Naive thymus-derived CD4-positive, alpha-beta T cell (primary cell): ENCODE results near the gene MYLIP. TPM values are rescaled to one million over a fixed set of nuclear protein-coding genes. Genes with fewer than 3 reads are reported as not detected.

Experiments used
- ATAC-seq: fragments of 150-1000 bp; cut with Tn5 transposase; 2 replicates; pipeline ENCODE4 v1.10.0; 2021; ENCODE audit warnings: mild to moderate bottlenecking, moderate library complexity
- CTCF ChIA-PET: fragments of 350-600 bp; sonication (Branson Sonifier 250); formaldehyde crosslinking; loops from one replicate; lab custom pipeline; 2021; ENCODE audit warnings: antibody characterized with exemption; lab: Charles Lee
- POLR2A ChIA-PET: fragments of 350-600 bp; sonication (Branson Sonifier 250); formaldehyde crosslinking; loops from one replicate; lab custom pipeline; 2021; ENCODE audit warnings: antibody characterized with exemption, inconsistent platforms; lab: Charles Lee
- DNase-seq, 9 donors: peaks; one replicate each; pipeline versions ENCODE4 v3.0.0 to v3.0.0-alpha.2; 2020 to 2022; ENCODE audit warnings: mixed read lengths in 1 of 9
- H3K27ac ChIP-seq: one replicate; pipeline ENCODE4 v1.7.0; 2013; ENCODE audit warnings: mild to moderate bottlenecking, low read depth, low read length, moderate library complexity
- H3K27me3 ChIP-seq, 2 donors: one replicate each; pipeline ENCODE4 v1.7.0; 2013; ENCODE audit warnings: low read length in 2 of 2, mild to moderate bottlenecking in 2 of 2, moderate library complexity in 2 of 2; ENCODE audit not compliant: control insufficient read depth in 2 of 2, insufficient read depth in 2 of 2
- H3K36me3 ChIP-seq, 3 experiments: 1 replicate in 2 of 3; 2 replicates in 1 of 3; pipeline ENCODE4 v1.7.0; 2013; ENCODE audit warnings: low read length in 3 of 3, mild to moderate bottlenecking in 3 of 3, moderate library complexity in 1 of 3; ENCODE audit not compliant: insufficient read depth in 3 of 3, control insufficient read depth in 2 of 3
- H3K4me1 ChIP-seq, 2 donors: one replicate each; pipeline ENCODE4 v1.7.0; 2013; ENCODE audit warnings: low read length in 2 of 2, mild to moderate bottlenecking in 2 of 2, moderate library complexity in 1 of 2; ENCODE audit not compliant: control insufficient read depth in 2 of 2, insufficient read depth in 2 of 2
- H3K4me3 ChIP-seq: 2 replicates; pipeline ENCODE4 v1.7.0; 2013; ENCODE audit warnings: mild to moderate bottlenecking, low read length
- H3K9me3 ChIP-seq, 3 experiments: 1 replicate in 2 of 3; 2 replicates in 1 of 3; pipeline ENCODE4 v1.7.0; 2013; ENCODE audit warnings: low read length in 3 of 3; ENCODE audit not compliant: control insufficient read depth in 2 of 3
- H3K27ac Mint-ChIP-seq, 9 donors: one replicate each; pipeline ENCODE4 v1.8.0; 2020 to 2022; ENCODE audit warnings: mixed read lengths in 9 of 9, mild to moderate bottlenecking in 8 of 9, moderate library complexity in 5 of 9, inconsistent platforms in 2 of 9
- H3K27me3 Mint-ChIP-seq, 5 donors: one replicate each; pipeline ENCODE4 v1.8.0; 2021 to 2022; ENCODE audit warnings: mixed read lengths in 5 of 5, mild to moderate bottlenecking in 1 of 5
- H3K36me3 Mint-ChIP-seq, 5 donors: one replicate each; pipeline ENCODE4 v1.8.0; 2020 to 2022; ENCODE audit warnings: mixed read lengths in 5 of 5, mild to moderate bottlenecking in 3 of 5, inconsistent platforms in 1 of 5
- H3K4me1 Mint-ChIP-seq, 7 donors: one replicate each; pipeline ENCODE4 v1.8.0; 2020 to 2022; ENCODE audit warnings: mixed read lengths in 7 of 7, mild to moderate bottlenecking in 3 of 7, inconsistent platforms in 1 of 7
- H3K4me3 Mint-ChIP-seq, 10 donors: one replicate each; pipeline ENCODE4 v1.8.0; 2020 to 2022; ENCODE audit warnings: mild to moderate bottlenecking in 10 of 10, mixed read lengths in 10 of 10, moderate library complexity in 6 of 10, inconsistent platforms in 2 of 10
- H3K9me3 Mint-ChIP-seq, 11 donors: one replicate each; pipeline ENCODE4 v1.8.0; 2020 to 2022; ENCODE audit warnings: mixed read lengths in 11 of 11, mild to moderate bottlenecking in 4 of 11, inconsistent platforms in 1 of 11, moderate library complexity in 1 of 11
- intact Hi-C, 2 donors: fragments of 100-400 bp; cut with micrococcal nuclease; formaldehyde crosslinking; loops; one replicate each; pipeline ENCODE4 v1.15.1; 2023
- polyA plus RNA-seq, 2 donors: library from polyadenylated mRNA; unstranded; fragments of 300-500 nt; fragmentation: Illumina TruSeq; gene quantifications; one replicate each; pipeline ENCODE4 v1.2.3, GENCODE V29; 2021
- total RNA-seq, 6 experiments: library from RNA in 5 of 6; stranded (reverse) in 5 of 6; gene quantifications; 1 replicate in 5 of 6; 2 replicates in 1 of 6; pipeline ENCODE4 v1.2.3 and lab custom pipeline; 2021 to 2026

MYLIP gene
- total and polyA plus RNA-seq, 7 experiments from 2014 or later = 17.8 to 215 (median 70.1) TPM

DNA sequence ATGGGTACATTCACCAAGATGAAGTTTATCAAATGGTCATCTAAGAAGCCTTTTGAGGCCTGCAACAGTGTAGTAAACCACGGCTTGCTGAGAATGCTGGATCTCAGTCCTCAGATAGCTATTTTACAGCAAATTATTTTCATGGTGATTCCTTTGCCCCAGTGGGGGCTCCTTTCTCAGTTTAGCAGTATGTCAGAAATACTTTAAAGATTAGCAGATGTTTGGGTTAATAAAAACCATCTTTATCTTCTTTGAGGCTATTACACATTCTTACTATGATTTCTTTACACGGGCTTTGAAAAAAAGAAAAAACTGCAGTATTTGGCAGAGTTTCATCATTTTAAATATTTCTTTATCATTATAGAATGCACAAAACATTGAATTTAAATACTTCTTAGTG lies 10.7 kb downstream of the MYLIP start:
- H3K27ac Mint-ChIP-seq = peak overlapping the region in 2 of 9 donors; percentile 58 to 79
- peaks cover 50 to 99% (median 83%) of the 10 kb centered on the region in 7 donors for H3K4me1 Mint-ChIP-seq
- H3K9me3 ChIP-seq = no peaks in the 10 kb centered on the region
- no peak overlapping the region for H3K4me3 ChIP-seq
- ChIA-PET POLR2A (interaction anchor here (1.4 kb wide), 1 partner anchor 10 kb away, joined by 3 read pairs; no protein-coding TSS in a partner anchor), CTCF (interaction anchor here (1.0 kb wide), 1 partner anchor 9 kb away, joined by 3 read pairs; no protein-coding TSS in a partner anchor)
- H3K27me3 Mint-ChIP-seq = no peaks in the 10 kb centered on the region
- ATAC-seq (no peak), DNase-seq (no peak)
- no peak overlapping the region for H3K27ac ChIP-seq
- H3K36me3 Mint-ChIP-seq = peaks cover 25 to 46% (median 38%) of the 10 kb centered on the region in 5 donors
- intact Hi-C loops = loop anchor here (10.0 kb wide), 2 partner anchors 1565 to 1865 kb away; partner anchors contain the start of gene NUP153 (in 1 of the 2)
- H3K9me3 Mint-ChIP-seq = peaks cover 0 to 3% (median 0%) of the 10 kb centered on the region in 11 donors
- H3K4me3 Mint-ChIP-seq = peak overlapping the region in 3 of 10 donors; percentile 23 to 31 (median 29)
- H3K27me3 ChIP-seq = no peaks in the 10 kb centered on the region
- H3K36me3 ChIP-seq = peaks cover 17 to 34% (median 23%) of the 10 kb centered on the region in 3 experiments
- peaks cover 40 to 48% of the 10 kb centered on the region in 2 donors for H3K4me1 ChIP-seq

DNA sequence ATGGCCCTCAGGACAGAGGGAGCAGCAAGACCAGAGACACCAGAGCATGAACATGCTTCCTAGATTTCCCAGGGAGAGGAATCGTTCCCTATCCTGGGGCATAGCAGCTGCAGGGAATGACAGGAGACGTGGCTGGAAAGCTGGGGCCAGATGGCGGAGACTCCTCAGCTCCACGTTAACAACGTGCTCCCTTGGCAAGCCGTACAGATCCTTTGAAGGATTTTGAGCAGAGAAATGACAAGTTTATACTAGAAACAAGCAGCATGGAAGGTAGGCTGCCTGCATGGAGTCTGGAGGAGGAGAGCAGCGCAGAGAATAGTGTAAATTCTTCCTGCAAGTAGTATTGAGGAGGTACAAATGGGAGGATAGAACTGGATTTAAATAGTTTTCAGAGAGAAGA lies 11.7 kb downstream of the MYLIP start:
- ATAC-seq = no peak
- H3K27ac ChIP-seq = no peak overlapping the region
- H3K27me3 ChIP-seq = no peaks in the 10 kb centered on the region
- peaks cover 30 to 38% of the 10 kb centered on the region in 2 donors for H3K4me1 ChIP-seq
- DNase-seq = no peak
- ChIA-PET POLR2A (no interaction called here), CTCF (no interaction called here)
- Mint-ChIP-seq H3K27ac (peak overlapping the region in 3 of 9 donors; percentile 44 to 79 (median 58)), H3K9me3 (peaks cover 0 to 3% (median 0%) of the 10 kb centered on the region in 11 donors), H3K4me1 (peaks cover 41 to 99% (median 81%) of the 10 kb centered on the region in 7 donors), H3K27me3 (no peaks in the 10 kb centered on the region), H3K4me3 (peak overlapping the region in 4 of 10 donors; percentile 4 to 31 (median 17)), H3K36me3 (peaks cover 25 to 57% (median 43%) of the 10 kb centered on the region in 5 donors)
- intact Hi-C loops = no loop called here
- H3K9me3 ChIP-seq = no peaks in the 10 kb centered on the region
- peaks cover 23 to 45% (median 26%) of the 10 kb centered on the region in 3 experiments for H3K36me3 ChIP-seq
- no peak overlapping the region for H3K4me3 ChIP-seq

DNA sequence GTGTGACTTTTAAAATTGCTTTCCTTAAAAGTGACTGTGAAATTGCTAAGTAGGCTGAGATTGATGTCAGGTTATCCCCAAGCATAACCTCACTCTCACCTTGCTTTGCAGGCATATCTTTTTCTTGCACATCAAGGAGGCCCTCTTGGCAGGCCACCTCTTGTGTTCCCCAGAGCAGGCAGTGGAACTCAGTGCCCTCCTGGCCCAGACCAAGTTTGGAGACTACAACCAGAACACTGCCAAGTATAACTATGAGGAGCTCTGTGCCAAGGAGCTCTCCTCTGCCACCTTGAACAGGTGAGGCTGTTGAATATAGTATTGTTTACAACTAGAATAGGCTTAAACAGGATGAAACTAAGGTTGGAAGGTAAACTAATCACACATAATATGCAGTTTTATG lies 12.6 kb downstream of the MYLIP start:
- CTCF ChIA-PET = no interaction called here
- Mint-ChIP-seq H3K27ac (peak overlapping the region in 2 of 9 donors; percentile 30 to 48), H3K4me3 (peak overlapping the region in 1 of 10 donors; percentile 1), H3K9me3 (peaks cover 0 to 3% (median 0%) of the 10 kb centered on the region in 11 donors), H3K4me1 (peaks cover 33 to 99% (median 78%) of the 10 kb centered on the region in 7 donors), H3K27me3 (no peaks in the 10 kb centered on the region), H3K36me3 (peaks cover 30 to 66% (median 52%) of the 10 kb centered on the region in 5 donors)
- DNase-seq = no peak
- H3K27ac ChIP-seq = no peak overlapping the region
- H3K27me3 ChIP-seq = no peaks in the 10 kb centered on the region
- ATAC-seq = no peak
- H3K4me3 ChIP-seq = no peak overlapping the region
- intact Hi-C loops = no loop called here
- POLR2A ChIA-PET = interaction anchor here (1.1 kb wide), 1 partner anchor 10 kb away, joined by 4 read pairs; no protein-coding TSS in a partner anchor
- peaks cover 32 to 54% (median 33%) of the 10 kb centered on the region in 3 experiments for H3K36me3 ChIP-seq
- H3K9me3 ChIP-seq = no peaks in the 10 kb centered on the region
- H3K4me1 ChIP-seq = peaks cover 23 to 31% of the 10 kb centered on the region in 2 donors

DNA sequence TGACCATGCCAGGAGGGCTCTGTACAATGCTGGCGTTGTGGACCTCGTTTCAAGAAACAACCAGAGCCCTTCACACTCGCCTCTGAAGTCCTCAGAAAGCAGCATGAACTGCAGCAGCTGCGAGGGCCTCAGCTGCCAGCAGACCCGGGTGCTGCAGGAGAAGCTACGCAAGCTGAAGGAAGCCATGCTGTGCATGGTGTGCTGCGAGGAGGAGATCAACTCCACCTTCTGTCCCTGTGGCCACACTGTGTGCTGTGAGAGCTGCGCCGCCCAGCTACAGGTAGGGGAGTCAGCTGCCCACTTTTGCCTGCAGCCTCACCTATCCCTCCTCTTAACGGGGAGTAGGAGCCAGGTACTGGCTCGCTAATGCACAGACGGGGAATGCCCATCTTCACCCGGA lies 16.2 kb downstream of the MYLIP start:
- CTCF ChIA-PET = no interaction called here
- H3K36me3 Mint-ChIP-seq = peaks cover 43 to 94% (median 82%) of the 10 kb centered on the region in 5 donors
- Histone ChIP-seq H3K4me1 (peaks cover 4% of the 10 kb centered on the region in 2 donors), H3K27me3 (no peaks in the 10 kb centered on the region), H3K9me3 (no peaks in the 10 kb centered on the region), H3K36me3 (peaks cover 41 to 85% (median 43%) of the 10 kb centered on the region in 3 experiments), H3K27ac (no peak overlapping the region), H3K4me3 (no peak overlapping the region)
- intact Hi-C loops = no loop called here
- no peak for DNase-seq
- no peak overlapping the region for H3K27ac Mint-ChIP-seq
- no peaks in the 10 kb centered on the region for H3K27me3 Mint-ChIP-seq
- peaks cover 0 to 2% (median 0%) of the 10 kb centered on the region in 11 donors for H3K9me3 Mint-ChIP-seq
- POLR2A ChIA-PET = no interaction called here
- H3K4me1 Mint-ChIP-seq = peaks cover 9 to 83% (median 64%) of the 10 kb centered on the region in 7 donors
- peak; percentile 8 for ATAC-seq
- H3K4me3 Mint-ChIP-seq = no peak overlapping the region

DNA sequence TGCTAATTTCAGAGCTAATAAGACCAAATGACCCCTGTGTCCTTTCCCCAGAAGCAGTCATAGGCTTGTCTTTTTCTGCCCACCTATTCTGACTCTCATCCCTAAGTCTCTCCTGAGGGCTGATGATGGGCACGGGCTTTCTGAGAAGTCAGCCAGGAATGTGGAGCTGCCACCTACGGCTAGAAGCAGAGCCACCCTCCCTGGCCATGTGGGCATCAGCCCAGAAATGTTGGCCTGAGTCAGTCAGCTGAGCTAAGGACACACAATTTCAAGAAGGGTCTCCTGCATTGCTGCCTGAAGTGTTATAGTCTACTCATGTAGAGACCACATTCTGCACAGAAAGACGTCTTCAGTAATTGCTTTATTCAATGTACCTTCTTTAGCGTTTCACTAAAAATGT lies 17.1 kb downstream of the MYLIP start:
- POLR2A ChIA-PET = no interaction called here
- H3K4me1 Mint-ChIP-seq = peaks cover 4 to 77% (median 54%) of the 10 kb centered on the region in 7 donors
- Histone ChIP-seq H3K27me3 (no peaks in the 10 kb centered on the region), H3K36me3 (peaks cover 41 to 95% (median 43%) of the 10 kb centered on the region in 3 experiments), H3K4me3 (no peak overlapping the region), H3K9me3 (no peaks in the 10 kb centered on the region), H3K4me1 (peaks cover 0 to 4% of the 10 kb centered on the region in 2 donors), H3K27ac (no peak overlapping the region)
- H3K9me3 Mint-ChIP-seq = peaks cover 0 to 2% (median 0%) of the 10 kb centered on the region in 11 donors
- H3K27ac Mint-ChIP-seq = peak overlapping the region in 1 of 9 donors; percentile 5
- DNase-seq (no peak), ATAC-seq (no peak)
- intact Hi-C loops = no loop called here
- peak overlapping the region in 1 of 10 donors; percentile 23 for H3K4me3 Mint-ChIP-seq
- peaks cover 42 to 94% (median 80%) of the 10 kb centered on the region in 5 donors for H3K36me3 Mint-ChIP-seq
- CTCF ChIA-PET = interaction anchor here (1.3 kb wide), 1 partner anchor 10 kb away, joined by 3 read pairs; no protein-coding TSS in a partner anchor
- no peaks in the 10 kb centered on the region for H3K27me3 Mint-ChIP-seq

DNA sequence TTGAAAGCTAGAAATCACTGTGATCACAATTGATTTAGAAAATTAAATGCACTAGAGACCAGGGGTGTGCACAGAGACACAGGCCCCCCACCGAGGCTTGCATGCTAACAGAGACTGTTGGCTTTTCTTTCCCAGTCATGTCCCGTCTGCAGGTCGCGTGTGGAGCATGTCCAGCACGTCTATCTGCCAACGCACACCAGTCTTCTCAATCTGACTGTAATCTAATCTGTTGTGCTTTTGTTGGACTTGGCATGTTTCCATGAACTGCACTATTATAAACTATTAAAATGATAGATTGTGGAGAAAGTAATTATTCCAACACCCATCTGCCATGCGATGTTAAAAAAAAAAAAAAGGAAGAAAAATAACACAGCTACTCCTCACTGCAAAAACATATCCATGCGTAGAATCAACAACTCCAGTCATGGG lies 17.7 kb downstream of the MYLIP start:
- DNase-seq = no peak
- Mint-ChIP-seq H3K36me3 (peaks cover 40 to 96% (median 82%) of the 10 kb centered on the region in 5 donors), H3K4me3 (no peak overlapping the region), H3K4me1 (peaks cover 4 to 72% (median 50%) of the 10 kb centered on the region in 7 donors), H3K27ac (peak overlapping the region in 2 of 9 donors; percentile 12 to 28), H3K27me3 (no peaks in the 10 kb centered on the region), H3K9me3 (peaks cover 0 to 2% (median 0%) of the 10 kb centered on the region in 11 donors)
- ATAC-seq = no peak
- no peaks in the 10 kb centered on the region for H3K27me3 ChIP-seq
- H3K4me3 ChIP-seq = no peak overlapping the region
- H3K9me3 ChIP-seq = no peaks in the 10 kb centered on the region
- H3K27ac ChIP-seq = no peak overlapping the region
- H3K36me3 ChIP-seq = peaks cover 41 to 96% (median 43%) of the 10 kb centered on the region in 3 experiments
- ChIA-PET POLR2A (interaction anchor here (0.9 to 2.0 kb wide), 2 partner anchors 8 to 15 kb away, joined by 6 to 7 read pairs; no protein-coding TSS in a partner anchor), CTCF (interaction anchor here (1.3 kb wide), 1 partner anchor 10 kb away, joined by 3 read pairs; no protein-coding TSS in a partner anchor)
- H3K4me1 ChIP-seq = peaks cover 0 to 4% of the 10 kb centered on the region in 2 donors
- intact Hi-C loops = no loop called here
